H9 (cell line): ENCODE data around the gene SFXN5. TPM values are rescaled to one million over a fixed set of nuclear protein-coding genes. Genes with fewer than 3 reads are reported as not detected.

Experiments used
- DNase-seq: peaks from one replicate; pipeline ENCODE4 v3.0.0-alpha.2; 2017
- H2AFZ ChIP-seq: one replicate; pipeline ENCODE4 v1.6.1; 2013; ENCODE audit warnings: mild to moderate bottlenecking, low read length, control low read depth, moderate library complexity
- H2AK5ac ChIP-seq: 2 replicates; pipeline ENCODE4 v1.6.1; 2013; ENCODE audit warnings: low read length, control low read depth, mixed read lengths; ENCODE audit not compliant: insufficient read length
- H2BK120ac ChIP-seq: one replicate; pipeline ENCODE4 v1.6.1; 2013; ENCODE audit warnings: low read depth, mild to moderate bottlenecking, low read length, control low read depth, inconsistent platforms; ENCODE audit not compliant: poor library complexity, severe bottlenecking
- H2BK12ac ChIP-seq: 2 replicates; pipeline ENCODE4 v1.6.1; 2013; ENCODE audit warnings: low read length, control low read depth, mixed read lengths, low read depth; ENCODE audit not compliant: insufficient read length
- H2BK15ac ChIP-seq: 2 replicates; pipeline ENCODE4 v1.6.1; 2013; ENCODE audit warnings: low read depth, low read length, control low read depth
- H2BK20ac ChIP-seq: one replicate; pipeline ENCODE4 v1.6.1; 2013; ENCODE audit warnings: low read depth, mild to moderate bottlenecking, low read length, control low read depth, inconsistent platforms; ENCODE audit not compliant: poor library complexity, severe bottlenecking
- H2BK5ac ChIP-seq: 2 replicates; pipeline ENCODE4 v1.6.1; 2013; ENCODE audit warnings: low read length, control low read depth, mixed read lengths; ENCODE audit not compliant: insufficient read length
- H3K14ac ChIP-seq: 2 replicates; pipeline ENCODE4 v1.6.1; 2013; ENCODE audit warnings: low read length, control low read depth; ENCODE audit not compliant: insufficient read depth
- H3K18ac ChIP-seq: 2 replicates; pipeline ENCODE4 v1.6.1; 2013; ENCODE audit warnings: low read depth, mild to moderate bottlenecking, mixed read lengths, low read length, control low read depth; ENCODE audit not compliant: insufficient read length
- H3K23ac ChIP-seq: 2 replicates; pipeline ENCODE4 v1.6.1; 2013; ENCODE audit warnings: low read length, control low read depth, mixed read lengths, low read depth; ENCODE audit not compliant: insufficient read length
- H3K23me2 ChIP-seq: 2 replicates; pipeline ENCODE4 v1.6.1; 2013; ENCODE audit warnings: low read depth, mild to moderate bottlenecking, mixed read lengths, low read length, control low read depth; ENCODE audit not compliant: insufficient read length, poor library complexity, severe bottlenecking
- H3K27ac ChIP-seq: 2 replicates; pipeline ENCODE4 v1.5.1; 2013; ENCODE audit warnings: low read length, control low read depth, mixed read lengths, low read depth; ENCODE audit not compliant: insufficient read length
- H3K27me3 ChIP-seq: 2 replicates; pipeline ENCODE4 v1.6.1; 2013; ENCODE audit warnings: low read length, control low read depth, inconsistent platforms; ENCODE audit not compliant: insufficient read depth
- H3K4ac ChIP-seq: 2 replicates; pipeline ENCODE4 v1.6.1; 2013; ENCODE audit warnings: low read depth, mild to moderate bottlenecking, control low read depth, inconsistent platforms, low read length, moderate library complexity
- H3K4me1 ChIP-seq: 2 replicates; pipeline ENCODE4 v1.6.1; 2013; ENCODE audit warnings: low read length, control low read depth, inconsistent platforms; ENCODE audit not compliant: insufficient read depth
- H3K4me2 ChIP-seq: 2 replicates; pipeline ENCODE4 v1.6.1; 2013; ENCODE audit warnings: low read length, control low read depth, mixed read lengths; ENCODE audit not compliant: insufficient read length, insufficient read depth
- H3K56ac ChIP-seq: 2 replicates; pipeline ENCODE4 v1.6.1; 2013; ENCODE audit warnings: low read depth, mild to moderate bottlenecking, mixed read lengths, low read length, control low read depth; ENCODE audit not compliant: insufficient read length
- H3K79me1 ChIP-seq: 2 replicates; pipeline ENCODE4 v1.6.1; 2013; ENCODE audit warnings: low read depth, mild to moderate bottlenecking, moderate library complexity, low read length, control low read depth, inconsistent platforms; ENCODE audit not compliant: insufficient read depth, poor library complexity, severe bottlenecking
- H3K79me2 ChIP-seq: 2 replicates; pipeline ENCODE4 v1.6.1; 2013; ENCODE audit warnings: low read length, control low read depth, inconsistent platforms; ENCODE audit not compliant: insufficient read depth
- H3K9ac ChIP-seq: 2 replicates; pipeline ENCODE4 v1.6.1; 2013; ENCODE audit warnings: low read length, control low read depth, mixed read lengths; ENCODE audit not compliant: insufficient read length; ENCODE audit errors: extremely low read depth
- H3K9me3 ChIP-seq: one replicate; pipeline ENCODE4 v1.6.1; 2013; ENCODE audit warnings: low read depth, low read length, inconsistent platforms; ENCODE audit not compliant: control insufficient read depth
- H3T11ph ChIP-seq: one replicate; pipeline ENCODE4 v1.6.1; 2013; ENCODE audit warnings: mild to moderate bottlenecking, low read length, control low read depth, inconsistent platforms
- H4K20me1 ChIP-seq: one replicate; pipeline ENCODE4 v1.6.1; 2013; ENCODE audit not compliant: control insufficient read depth, insufficient read length, insufficient read depth
- H4K5ac ChIP-seq: 2 replicates; pipeline ENCODE4 v1.6.1; 2013; ENCODE audit warnings: low read depth, mild to moderate bottlenecking, mixed read lengths, low read length, control low read depth; ENCODE audit not compliant: insufficient read length
- H4K8ac ChIP-seq: replicated peaks from 2 replicates; pipeline ENCODE4 v1.6.1; 2013; ENCODE audit warnings: low read length, control low read depth, mixed read lengths, low read depth; ENCODE audit not compliant: insufficient read length
- H4K91ac ChIP-seq: 2 replicates; pipeline ENCODE4 v1.6.1; 2013; ENCODE audit warnings: low read depth, mild to moderate bottlenecking, moderate library complexity, mixed read lengths, low read length, control low read depth; ENCODE audit not compliant: insufficient read length
- H3K27ac Mint-ChIP-seq, 3 experiments: 2 replicates in 2 of 3; 3 replicates in 1 of 3; pipeline ENCODE4 v1.8.0; 2020 to 2021; ENCODE audit warnings: mixed read lengths in 3 of 3, mild to moderate bottlenecking in 1 of 3, moderate library complexity in 1 of 3
- H3K27me3 Mint-ChIP-seq: 2 replicates; pipeline ENCODE4 v1.8.0; 2021; ENCODE audit warnings: low read depth, mild to moderate bottlenecking, moderate library complexity, mixed read lengths
- H3K36me3 Mint-ChIP-seq, 3 experiments: 2 replicates in 2 of 3; 3 replicates in 1 of 3; pipeline ENCODE4 v1.8.0; 2020 to 2021; ENCODE audit warnings: low read depth in 3 of 3, mixed read lengths in 3 of 3; ENCODE audit not compliant: insufficient read depth in 1 of 3
- H3K4me1 Mint-ChIP-seq, 2 experiments: 2 replicates each; pipeline ENCODE4 v1.8.0; 2020; ENCODE audit warnings: mixed read lengths in 2 of 2
- H3K4me3 Mint-ChIP-seq, 2 experiments: 2 replicates in 1 of 2; 3 replicates in 1 of 2; pipeline ENCODE4 v1.8.0; 2020 to 2021; ENCODE audit warnings: mild to moderate bottlenecking in 2 of 2, mixed read lengths in 2 of 2, moderate library complexity in 1 of 2
- H3K9me3 Mint-ChIP-seq, 2 experiments: 2 replicates in 1 of 2; 3 replicates in 1 of 2; pipeline ENCODE4 v1.8.0; 2020; ENCODE audit warnings: mild to moderate bottlenecking in 2 of 2, mixed read lengths in 2 of 2, moderate library complexity in 1 of 2
- WGBS: extraction: QIAGEN DNeasy Blood & Tissue Kit; methylation state at CpG from one replicate; pipeline ENCODE4 v1.1.7; 2013; ENCODE audit warnings: missing lambda C conversion rate, low lambda C conversion rate, mixed read lengths; ENCODE audit not compliant: insufficient read length; ENCODE audit errors: extremely low coverage; 5-methylcytosine and 5-hydroxymethylcytosine counted together
- total RNA-seq: library from RNA; stranded (reverse); gene quantifications from 2 replicates; pipeline ENCODE4 v1.2.1, GENCODE V29; 2021
- TF ChIP-seq, protein P1 (sequence below): fragments of 200-600 bp; sonication (generic); conservative IDR thresholded peaks from 3 replicates; pipeline ENCODE4 v1.8.0; 2021; ENCODE audit warnings: antibody characterized with exemption, mild to moderate bottlenecking

SFXN5 gene
- total RNA-seq, 1 experiment from 2014 or later: 30.9 TPM

DNA sequence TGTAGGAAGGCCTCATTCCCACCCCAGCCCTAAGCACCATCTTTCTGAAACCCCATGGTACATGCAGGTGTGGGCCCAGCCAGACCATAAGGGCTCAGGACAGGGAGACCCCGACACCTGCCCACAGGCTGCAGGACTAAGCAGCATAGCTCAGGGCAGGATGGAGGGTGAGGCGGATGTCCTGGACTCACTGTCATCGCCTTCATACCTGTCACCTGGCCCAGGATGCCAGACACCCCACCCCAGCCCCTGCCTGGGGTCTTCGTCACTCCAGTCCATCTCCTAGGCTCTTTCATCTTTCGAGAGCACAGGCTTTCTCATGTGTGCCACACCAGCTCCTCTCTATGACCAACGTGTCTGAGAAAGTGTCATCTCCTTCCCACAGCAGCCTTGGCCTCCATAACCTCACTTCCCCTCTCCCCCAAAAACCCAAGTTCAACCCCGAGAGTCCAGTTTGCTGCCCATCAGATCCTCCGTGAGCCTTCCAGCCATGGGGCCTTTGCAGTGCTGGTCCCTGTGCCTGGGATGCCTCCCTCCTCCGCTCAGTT is 82.7 kb downstream of the SFXN5 start:
- H2BK12ac ChIP-seq: no peak overlapping the region
- TF ChIP-seq, protein P1, sequence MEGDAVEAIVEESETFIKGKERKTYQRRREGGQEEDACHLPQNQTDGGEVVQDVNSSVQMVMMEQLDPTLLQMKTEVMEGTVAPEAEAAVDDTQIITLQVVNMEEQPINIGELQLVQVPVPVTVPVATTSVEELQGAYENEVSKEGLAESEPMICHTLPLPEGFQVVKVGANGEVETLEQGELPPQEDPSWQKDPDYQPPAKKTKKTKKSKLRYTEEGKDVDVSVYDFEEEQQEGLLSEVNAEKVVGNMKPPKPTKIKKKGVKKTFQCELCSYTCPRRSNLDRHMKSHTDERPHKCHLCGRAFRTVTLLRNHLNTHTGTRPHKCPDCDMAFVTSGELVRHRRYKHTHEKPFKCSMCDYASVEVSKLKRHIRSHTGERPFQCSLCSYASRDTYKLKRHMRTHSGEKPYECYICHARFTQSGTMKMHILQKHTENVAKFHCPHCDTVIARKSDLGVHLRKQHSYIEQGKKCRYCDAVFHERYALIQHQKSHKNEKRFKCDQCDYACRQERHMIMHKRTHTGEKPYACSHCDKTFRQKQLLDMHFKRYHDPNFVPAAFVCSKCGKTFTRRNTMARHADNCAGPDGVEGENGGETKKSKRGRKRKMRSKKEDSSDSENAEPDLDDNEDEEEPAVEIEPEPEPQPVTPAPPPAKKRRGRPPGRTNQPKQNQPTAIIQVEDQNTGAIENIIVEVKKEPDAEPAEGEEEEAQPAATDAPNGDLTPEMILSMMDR: no peak
- no peak overlapping the region for H3T11ph ChIP-seq
- H2BK15ac ChIP-seq: no peak overlapping the region
- H3K56ac ChIP-seq: no peak overlapping the region
- Mint-ChIP-seq H3K4me1 (peaks cover 9 to 22% of the 10 kb centered on the region in 2 experiments; a peak in 3 of 4 replicates), H3K4me3 (no peak overlapping the region), H3K9me3 (no peaks in the 10 kb centered on the region), H3K27me3 (peaks cover 1% of the 10 kb centered on the region; the same call in 1 of the 2 replicates), H3K36me3 (peaks cover 0 to 2% (median 0%) of the 10 kb centered on the region in 3 experiments; a peak in 2 of 7 replicates), H3K27ac (no peak overlapping the region; a peak in 2 of 7 replicates)
- no peaks in the 10 kb centered on the region for H4K20me1 ChIP-seq
- peak; percentile 7 for DNase-seq
- no peaks in the 10 kb centered on the region for H3K23me2 ChIP-seq
- no peak overlapping the region for H3K18ac ChIP-seq
- H2BK5ac ChIP-seq: no peak overlapping the region
- no peaks in the 10 kb centered on the region for H3K27me3 ChIP-seq
- no peak overlapping the region for H4K8ac ChIP-seq
- no peak overlapping the region for H3K9ac ChIP-seq
- no peak overlapping the region for H3K4me2 ChIP-seq
- H3K4ac ChIP-seq: no peak overlapping the region
- H3K79me2 ChIP-seq: no peaks in the 10 kb centered on the region
- H4K91ac ChIP-seq: no peak overlapping the region
- WGBS: no CpG with 5 or more reads among the region's 9 CpGs
- no peak overlapping the region for H2BK20ac ChIP-seq
- H2AK5ac ChIP-seq: no peak overlapping the region
- no peak overlapping the region for H2AFZ ChIP-seq
- no peak overlapping the region for H3K27ac ChIP-seq
- no peak overlapping the region for H3K23ac ChIP-seq
- H3K4me1 ChIP-seq: no peaks in the 10 kb centered on the region
- H3K79me1 ChIP-seq: no peaks in the 10 kb centered on the region
- no peak overlapping the region for H3K14ac ChIP-seq
- no peak overlapping the region for H2BK120ac ChIP-seq
- no peaks in the 10 kb centered on the region for H3K9me3 ChIP-seq
- no peak overlapping the region for H4K5ac ChIP-seq
